ENCODE data around the gene COG5. TPM values are rescaled to one million over a fixed set of nuclear protein-coding genes. Genes with fewer than 3 reads are reported as not detected.

Gene COG5
- total and polyA plus RNA-seq, 9 of the 15 experiments (the other 6 are each of a cell fraction or from before 2014, with no cell fraction given) = 15.3 to 75.1 (median 56.4) TPM

GRCh38 chr7:107168233-107169119 lies 395.2 kb downstream of the COG5 start, which contains the start of gene HBP1 (continued):
- no peak for TF ChIP-seq RBM15 (IDR thresholded peaks at IDR 0.05; ENCODE audit: insufficient read depth, low read length)
- TF ChIP-seq SRSF3 (IDR thresholded peaks at IDR 0.05; ENCODE audit: insufficient read depth, low read length) = no peak
- peak; percentile 81; the same call in 1 of the 2 replicates for TF ChIP-seq PHB (CRISPR knock-in tag; IDR thresholded peaks at IDR 0.05)
- TF ChIP-seq PURB (CRISPR knock-in tag; IDR thresholded peaks at IDR 0.05; ENCODE audit: low read depth) = no peak
- no peak for TF ChIP-seq JUNB (CRISPR knock-in tag; conservative IDR thresholded peaks at IDR 0.05)
- no peak for TF ChIP-seq CBX2 (IDR thresholded peaks at IDR 0.05; ENCODE audit: insufficient read depth, low read length, poor library complexity, severe bottlenecking)
- TF ChIP-seq, protein P1, sequence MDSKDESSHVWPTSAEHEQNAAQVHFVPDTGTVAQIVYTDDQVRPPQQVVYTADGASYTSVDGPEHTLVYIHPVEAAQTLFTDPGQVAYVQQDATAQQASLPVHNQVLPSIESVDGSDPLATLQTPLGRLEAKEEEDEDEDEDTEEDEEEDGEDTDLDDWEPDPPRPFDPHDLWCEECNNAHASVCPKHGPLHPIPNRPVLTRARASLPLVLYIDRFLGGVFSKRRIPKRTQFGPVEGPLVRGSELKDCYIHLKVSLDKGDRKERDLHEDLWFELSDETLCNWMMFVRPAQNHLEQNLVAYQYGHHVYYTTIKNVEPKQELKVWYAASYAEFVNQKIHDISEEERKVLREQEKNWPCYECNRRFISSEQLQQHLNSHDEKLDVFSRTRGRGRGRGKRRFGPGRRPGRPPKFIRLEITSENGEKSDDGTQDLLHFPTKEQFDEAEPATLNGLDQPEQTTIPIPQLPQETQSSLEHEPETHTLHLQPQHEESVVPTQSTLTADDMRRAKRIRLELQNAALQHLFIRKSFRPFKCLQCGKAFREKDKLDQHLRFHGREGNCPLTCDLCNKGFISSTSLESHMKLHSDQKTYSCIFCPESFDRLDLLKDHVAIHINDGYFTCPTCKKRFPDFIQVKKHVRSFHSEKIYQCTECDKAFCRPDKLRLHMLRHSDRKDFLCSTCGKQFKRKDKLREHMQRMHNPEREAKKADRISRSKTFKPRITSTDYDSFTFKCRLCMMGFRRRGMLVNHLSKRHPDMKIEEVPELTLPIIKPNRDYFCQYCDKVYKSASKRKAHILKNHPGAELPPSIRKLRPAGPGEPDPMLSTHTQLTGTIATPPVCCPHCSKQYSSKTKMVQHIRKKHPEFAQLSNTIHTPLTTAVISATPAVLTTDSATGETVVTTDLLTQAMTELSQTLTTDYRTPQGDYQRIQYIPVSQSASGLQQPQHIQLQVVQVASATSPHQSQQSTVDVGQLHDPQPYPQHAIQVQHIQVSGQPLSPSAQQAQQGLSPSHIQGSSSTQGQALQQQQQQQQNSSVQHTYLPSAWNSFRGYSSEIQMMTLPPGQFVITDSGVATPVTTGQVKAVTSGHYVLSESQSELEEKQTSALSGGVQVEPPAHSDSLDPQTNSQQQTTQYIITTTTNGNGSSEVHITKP (IDR thresholded peaks at IDR 0.05; ENCODE audit: partially characterized antibody) = peak; percentile 63
- TF ChIP-seq CBFA2T2 (conservative IDR thresholded peaks at IDR 0.05) = no peak; the same call in 1 of the 2 replicates
- TF ChIP-seq CHAMP1 (IDR thresholded peaks at IDR 0.05) = no peak
- TF ChIP-seq HMGN3 (IDR thresholded peaks at IDR 0.05; ENCODE audit: borderline replicate concordance, extremely low read depth, insufficient read length, low read depth, low read length) = no peak
- TF ChIP-seq RNF2 (IDR thresholded peaks at IDR 0.05) = no peak; the same call in 1 of the 2 replicates
- no peak for TF ChIP-seq POLR2AphosphoS2 (IDR thresholded peaks at IDR 0.05; ENCODE audit: low read length)
- peak; percentile 49; the same call in 1 of the 2 replicates for TF ChIP-seq ELF1 (tag; IDR thresholded peaks at IDR 0.05)
- TF ChIP-seq ZZZ3 (IDR thresholded peaks at IDR 0.05) = no peak
- TF ChIP-seq RUNX1 (IDR thresholded peaks at IDR 0.05; ENCODE audit: low read depth) = no peak
- no peak for TF ChIP-seq BCL6 (CRISPR knock-in tag; IDR thresholded peaks at IDR 0.05)
- no peak for TF ChIP-seq DMBX1 (CRISPR knock-in tag; IDR thresholded peaks at IDR 0.05; ENCODE audit: borderline replicate concordance)
- TF ChIP-seq TGIF2 (CRISPR knock-in tag; IDR thresholded peaks at IDR 0.05) = no peak; the same call in 1 of the 2 replicates
- 0 out of 2 replicates have a peak, but pooled peaks have one; percentile 52 for TF ChIP-seq OTX1 (CRISPR knock-in tag; IDR thresholded peaks at IDR 0.05)
- no peak for TF ChIP-seq KAT8 (IDR thresholded peaks at IDR 0.05; ENCODE audit: low read depth)
- TF ChIP-seq NCOA4 (IDR thresholded peaks at IDR 0.05; ENCODE audit: partially characterized antibody) = no peak
- no peak; the same call in 1 of the 2 replicates for TF ChIP-seq CEBPG (CRISPR knock-in tag; IDR thresholded peaks at IDR 0.05)
- peak in 1 of 2 experiments; percentile 54; a peak in 3 of 4 replicates for TF ChIP-seq CEBPG (tag; conservative IDR thresholded peaks at IDR 0.05 in 1 of 2, IDR thresholded peaks at IDR 0.05 in 1 of 2)
- no peak for TF ChIP-seq SMAD3 (CRISPR knock-in tag; conservative IDR thresholded peaks at IDR 0.05)
